ENCODE data around the gene CPNE6.

The CPNE6 gene

DNA sequence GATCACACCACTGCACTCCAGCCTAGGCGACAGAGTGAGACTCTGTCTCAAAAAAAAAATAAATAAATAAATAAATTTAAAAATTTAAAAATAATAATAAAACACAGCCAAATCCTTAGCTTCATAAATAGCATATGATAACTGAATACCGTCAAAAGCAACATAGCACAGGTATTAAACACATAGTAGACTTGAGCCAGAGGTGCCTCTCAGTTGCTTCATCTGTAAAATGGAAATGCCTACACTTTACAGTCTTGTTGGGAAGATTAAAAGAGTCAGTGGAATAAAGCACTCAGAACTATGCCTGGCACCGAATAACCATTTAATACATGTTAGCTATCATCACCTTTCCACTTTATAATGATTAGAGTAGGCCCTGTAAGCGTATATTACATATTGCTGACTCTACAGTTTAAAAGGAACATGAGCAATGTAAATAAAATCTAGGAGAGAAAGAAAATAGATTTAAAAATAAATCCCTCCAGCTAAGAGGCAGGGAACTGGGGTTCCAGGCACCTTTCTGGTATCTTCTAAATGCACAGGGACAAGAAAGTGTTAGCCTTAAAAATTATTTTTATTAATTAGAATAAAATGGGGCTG lies 35.4 kb downstream of the CPNE6 start:
- no peak overlapping the region for H3K4me3 ChIP-seq (ENCODE audit: low read length)
- TF ChIP-seq ZNF274 (IDR thresholded peaks at IDR 0.05; ENCODE audit: low read depth, low read length), result no peak

GRCh38 chr14:24108336-24108874 lies 37.0 kb downstream of the CPNE6 start:
- H3K4me3 ChIP-seq (ENCODE audit: low read length), result no peak overlapping the region
- TF ChIP-seq ZNF274 (IDR thresholded peaks at IDR 0.05; ENCODE audit: low read depth, low read length), result no peak

GRCh38 chr14:24110060-24110459 lies 38.7 kb downstream of the CPNE6 start:
- no peak overlapping the region for H3K4me3 ChIP-seq (ENCODE audit: low read length)
- TF ChIP-seq ZNF274 (IDR thresholded peaks at IDR 0.05; ENCODE audit: low read depth, low read length), result no peak

GRCh38 chr14:24110523-24110922 lies 39.2 kb downstream of the CPNE6 start:
- no peak for TF ChIP-seq ZNF274 (IDR thresholded peaks at IDR 0.05; ENCODE audit: low read depth, low read length)

DNA sequence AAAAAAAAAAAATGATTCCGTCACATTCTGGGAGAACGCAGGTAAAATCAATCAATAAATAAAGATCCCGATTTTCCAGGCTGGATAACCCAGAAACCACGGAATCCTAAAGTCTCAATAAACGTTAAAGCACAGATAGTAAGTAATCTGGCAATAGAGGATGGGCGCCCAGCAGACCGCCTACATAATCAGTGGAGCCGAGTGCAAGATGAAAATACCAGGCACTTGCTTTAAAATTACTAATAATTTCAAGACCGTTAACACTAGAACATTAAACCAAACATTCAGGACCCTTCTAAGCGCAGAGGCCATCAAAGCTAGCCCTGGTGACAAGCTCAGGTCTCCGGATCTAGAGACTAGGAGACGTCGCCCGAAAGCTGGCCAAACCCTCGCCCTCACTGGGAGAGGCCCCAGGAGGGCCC lies 42.0 kb downstream of the CPNE6 start:
- H3K4me3 ChIP-seq (ENCODE audit: low read length), result peak overlapping the region; percentile 64
- TF ChIP-seq ZNF274 (IDR thresholded peaks at IDR 0.05; ENCODE audit: low read depth, low read length), result no peak

More at GRCh38 chr14:24110523-24110922, 39.2 kb downstream of the CPNE6 start:
- H3K4me3 ChIP-seq (ENCODE audit: low read length), result no peak overlapping the region

DNA sequence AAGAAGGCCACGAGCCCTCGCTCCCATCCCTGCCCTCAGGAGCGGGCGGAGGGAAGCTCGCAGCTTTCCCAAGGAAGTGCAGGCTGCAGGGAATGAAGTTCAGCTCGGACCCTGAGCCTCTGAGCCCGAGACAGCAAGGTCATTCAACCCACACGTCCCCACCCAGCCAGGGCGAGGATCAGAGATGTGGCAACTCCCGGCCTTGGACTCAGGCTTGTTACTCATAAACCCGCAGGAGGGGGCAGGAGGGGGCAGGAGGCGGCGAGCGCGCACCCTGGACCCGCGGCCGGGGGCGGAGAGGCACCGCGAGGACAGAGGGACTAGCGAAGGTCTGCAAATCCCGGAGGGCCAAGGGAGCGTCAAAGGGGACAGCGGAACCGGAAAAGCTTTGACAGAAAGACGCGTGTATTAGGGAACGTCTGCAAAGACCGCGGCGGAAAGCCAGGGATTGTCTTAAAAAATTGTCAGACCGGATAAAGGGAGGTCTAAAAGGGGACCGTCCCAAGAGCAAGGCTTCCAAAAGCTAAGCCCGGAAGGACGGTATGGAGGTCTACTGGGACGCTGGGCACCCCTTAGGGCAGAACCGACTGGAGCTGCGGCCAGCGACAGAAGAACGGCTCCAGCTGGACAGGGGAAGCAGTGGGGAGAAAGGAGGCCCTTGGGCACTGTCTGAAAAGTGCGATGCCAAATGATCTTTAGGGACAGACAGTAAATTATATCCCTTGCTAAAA lies 42.6 kb downstream of the CPNE6 start:
- TF ChIP-seq ZNF274 (IDR thresholded peaks at IDR 0.05; ENCODE audit: low read depth, low read length), result no peak
- peak overlapping the region; percentile 64 for H3K4me3 ChIP-seq (ENCODE audit: low read length)

- TF ChIP-seq ZNF274 (IDR thresholded peaks at IDR 0.05; ENCODE audit: low read depth, low read length), result no peak
- H3K4me3 ChIP-seq (ENCODE audit: low read length), result peak within 1 kb of the TSS; percentile 83
Observed at GRCh38 chr14:24114532-24115421, 43.4 kb downstream of the CPNE6 start, which contains the start of the genes DCAF11 and NRL. Gene DCAF11 (plus strand): TSS chr14:24114777. CDS start chr14:24115595, 818 bp downstream. Gene NRL (minus strand): TSS chr14:24114949. CDS start chr14:24082848, 32,101 bp downstream.

- no peak for TF ChIP-seq ZNF274 (IDR thresholded peaks at IDR 0.05; ENCODE audit: low read depth, low read length)
- H3K4me3 ChIP-seq (ENCODE audit: low read length), result peak overlapping the region; percentile 83
Observed at GRCh38 chr14:24115422-24116127, 44.2 kb downstream of the CPNE6 start.

DNA sequence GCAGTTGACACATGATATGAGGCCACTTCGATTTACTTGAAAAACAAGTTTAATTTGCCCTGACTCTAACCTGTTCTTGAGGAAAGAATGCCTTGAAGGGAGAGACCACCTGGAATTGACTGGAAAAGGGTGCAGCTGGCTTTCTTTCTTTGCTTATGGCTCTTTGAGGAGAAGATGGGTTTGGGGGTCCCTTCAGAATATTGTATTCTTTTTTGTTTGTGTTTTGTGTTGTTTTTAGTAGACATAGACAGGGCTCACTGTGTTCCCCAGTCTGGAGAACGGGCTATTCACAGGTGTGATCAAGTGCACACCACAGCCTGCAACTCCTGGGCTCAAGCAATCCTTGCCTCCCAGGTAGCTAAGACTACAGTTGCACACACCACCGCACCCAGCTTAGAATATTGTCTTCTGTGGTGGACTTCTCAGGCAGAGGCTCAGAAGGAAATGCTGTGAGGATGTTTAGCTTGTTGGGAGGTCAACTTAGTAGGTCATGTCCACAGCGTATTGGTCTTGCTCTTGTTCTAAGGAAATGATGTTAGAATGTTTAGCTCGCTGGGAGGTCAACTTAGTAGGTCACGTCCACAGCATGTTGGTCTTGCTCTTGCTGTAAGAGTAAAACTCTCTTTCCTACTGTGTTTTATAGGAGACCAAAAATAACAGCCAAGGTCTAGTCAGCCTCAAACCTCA lies 44.9 kb downstream of the CPNE6 start:
- peak overlapping the region; percentile 83 for H3K4me3 ChIP-seq (ENCODE audit: low read length)
- TF ChIP-seq ZNF274 (IDR thresholded peaks at IDR 0.05; ENCODE audit: low read depth, low read length), result no peak

DNA sequence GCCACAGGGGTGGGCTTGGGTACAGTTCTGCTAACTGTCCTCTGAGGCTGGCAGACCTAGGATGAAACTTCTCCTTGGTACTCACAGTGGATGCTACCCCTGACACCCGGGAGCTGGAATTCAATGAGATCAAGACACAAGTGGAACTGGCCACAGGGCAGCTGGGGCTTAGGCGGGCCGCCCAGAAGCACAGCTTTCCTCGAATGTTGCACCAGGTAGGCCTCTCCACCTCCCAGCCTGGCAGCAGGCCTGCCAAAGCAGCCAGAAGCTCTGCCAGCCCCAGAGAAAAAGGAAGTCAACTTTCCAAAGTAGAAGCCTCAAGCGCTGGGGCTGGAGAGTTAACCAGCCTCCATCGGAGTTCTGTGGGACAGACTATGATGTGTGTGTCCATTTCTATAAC lies 45.8 kb downstream of the CPNE6 start:
- H3K4me3 ChIP-seq (ENCODE audit: low read length), result no peak overlapping the region
- TF ChIP-seq ZNF274 (IDR thresholded peaks at IDR 0.05; ENCODE audit: low read depth, low read length), result no peak

DNA sequence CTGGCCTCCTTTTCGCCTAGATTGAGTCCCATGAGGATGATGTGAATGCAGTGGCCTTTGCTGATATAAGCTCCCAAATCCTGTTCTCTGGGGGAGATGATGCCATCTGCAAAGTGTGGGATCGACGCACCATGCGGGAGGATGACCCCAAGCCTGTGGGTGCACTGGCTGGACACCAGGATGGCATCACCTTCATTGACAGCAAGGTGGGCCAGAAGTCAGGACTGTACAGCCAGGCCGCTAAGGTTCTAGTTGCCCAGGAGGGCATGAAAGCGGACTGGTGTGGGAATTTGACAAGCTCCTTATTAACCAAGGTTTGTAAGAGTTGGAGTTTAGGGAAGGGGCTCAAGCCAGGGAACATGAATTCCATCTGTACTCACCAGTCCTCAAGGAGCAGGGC lies 48.3 kb downstream of the CPNE6 start:
- no peak for TF ChIP-seq ZNF274 (IDR thresholded peaks at IDR 0.05; ENCODE audit: low read depth, low read length)
- H3K4me3 ChIP-seq (ENCODE audit: low read length), result no peak overlapping the region

GRCh38 chr14:24121210-24121609 lies 49.8 kb downstream of the CPNE6 start:
- H3K4me3 ChIP-seq (ENCODE audit: low read length), result no peak overlapping the region
- no peak for TF ChIP-seq ZNF274 (IDR thresholded peaks at IDR 0.05; ENCODE audit: low read depth, low read length)

GRCh38 chr14:24122416-24122815 lies 51.1 kb downstream of the CPNE6 start:
- TF ChIP-seq ZNF274 (IDR thresholded peaks at IDR 0.05; ENCODE audit: low read depth, low read length), result no peak
- no peak overlapping the region for H3K4me3 ChIP-seq (ENCODE audit: low read length)
